C4-2B (cell line): ENCODE results near the gene SUFU.

ENCODE experiments used
- CTCF ChIP-seq: fragments of 450-650 bp; conservative IDR thresholded peaks from 2 replicates; pipeline ENCODE4 v1.5.1; 2017; ENCODE audit warnings: mild to moderate bottlenecking
- ZFX ChIP-seq: fragments of 450-650 bp; IDR thresholded peaks from 2 replicates; pipeline ENCODE4 v1.6.1; 2017

GRCh38 chr10:102549549-102549948 is 45.8 kb downstream of the SUFU start:
- TF ChIP-seq CTCF (no peak), ZFX (no peak)
